ENCODE data around the gene INSC. TPM values are rescaled to one million over a fixed set of nuclear protein-coding genes. Genes with fewer than 3 reads are reported as not detected.
A peak's percentile ranks its signal among the peaks of the same experiment; 100 is the strongest.

Gene INSC
- total RNA-seq, 1 experiment from 2014 or later = 1.0 TPM

DNA sequence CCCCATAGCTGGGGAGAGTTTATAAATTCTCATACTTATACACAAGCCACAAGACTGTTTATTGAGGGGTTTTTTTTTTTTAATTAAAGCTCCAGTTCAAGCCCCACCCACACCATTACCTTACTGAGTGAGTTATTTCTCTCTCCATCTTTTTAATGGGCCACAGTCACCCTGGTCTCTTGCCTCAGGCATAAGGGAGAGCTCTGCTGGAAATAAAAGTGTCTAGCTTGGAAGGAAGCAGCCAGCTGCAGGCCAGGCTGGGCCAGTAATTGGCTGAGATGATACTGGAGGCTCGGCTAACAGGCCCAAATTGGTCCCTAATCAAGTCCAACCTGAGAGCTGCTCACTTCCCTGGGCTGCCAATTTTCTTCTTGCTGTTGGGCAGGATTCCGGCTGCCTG, 174.1 kb downstream of the INSC start:
- Histone ChIP-seq H3K27ac (ENCODE audit: low read depth, low read length, poor library complexity, severe bottlenecking) (no peak overlapping the region), H3K4me1 (ENCODE audit: insufficient read depth, low read length, poor library complexity, severe bottlenecking) (no peaks in the 10 kb centered on the region), H3K9me3 (ENCODE audit: low read depth, low read length, poor library complexity, severe bottlenecking) (no peaks in the 10 kb centered on the region), H3K4me3 (ENCODE audit: low read depth, low read length, poor library complexity, severe bottlenecking) (no peak overlapping the region), H3K27me3 (replicated peaks; ENCODE audit: insufficient read depth, low read depth, low read length, poor library complexity) (no peaks in the 10 kb centered on the region), H3K36me3 (ENCODE audit: insufficient read depth, low read length, poor library complexity, severe bottlenecking) (no peaks in the 10 kb centered on the region)
- intact Hi-C loops (cut with micrococcal nuclease; ENCODE audit: unreplicated experiment) = no loop called here
- no peak for DNase-seq (ENCODE audit: low spot score)
- BruUV-seq (replicated peaks) = no TSS peak
- ChIA-PET POLR2A (ENCODE audit: low non-redundant PET) (no interaction called here), CTCF (no interaction called here)
- no peak for TF ChIP-seq EZH2 (IDR thresholded peaks at IDR 0.05; ENCODE audit: borderline replicate concordance, low read depth, low read length, poor library complexity, severe bottlenecking)
- TF ChIP-seq, protein P1, sequence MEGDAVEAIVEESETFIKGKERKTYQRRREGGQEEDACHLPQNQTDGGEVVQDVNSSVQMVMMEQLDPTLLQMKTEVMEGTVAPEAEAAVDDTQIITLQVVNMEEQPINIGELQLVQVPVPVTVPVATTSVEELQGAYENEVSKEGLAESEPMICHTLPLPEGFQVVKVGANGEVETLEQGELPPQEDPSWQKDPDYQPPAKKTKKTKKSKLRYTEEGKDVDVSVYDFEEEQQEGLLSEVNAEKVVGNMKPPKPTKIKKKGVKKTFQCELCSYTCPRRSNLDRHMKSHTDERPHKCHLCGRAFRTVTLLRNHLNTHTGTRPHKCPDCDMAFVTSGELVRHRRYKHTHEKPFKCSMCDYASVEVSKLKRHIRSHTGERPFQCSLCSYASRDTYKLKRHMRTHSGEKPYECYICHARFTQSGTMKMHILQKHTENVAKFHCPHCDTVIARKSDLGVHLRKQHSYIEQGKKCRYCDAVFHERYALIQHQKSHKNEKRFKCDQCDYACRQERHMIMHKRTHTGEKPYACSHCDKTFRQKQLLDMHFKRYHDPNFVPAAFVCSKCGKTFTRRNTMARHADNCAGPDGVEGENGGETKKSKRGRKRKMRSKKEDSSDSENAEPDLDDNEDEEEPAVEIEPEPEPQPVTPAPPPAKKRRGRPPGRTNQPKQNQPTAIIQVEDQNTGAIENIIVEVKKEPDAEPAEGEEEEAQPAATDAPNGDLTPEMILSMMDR (conservative IDR thresholded peaks at IDR 0.05; ENCODE audit: low read depth, low read length) = no peak

DNA sequence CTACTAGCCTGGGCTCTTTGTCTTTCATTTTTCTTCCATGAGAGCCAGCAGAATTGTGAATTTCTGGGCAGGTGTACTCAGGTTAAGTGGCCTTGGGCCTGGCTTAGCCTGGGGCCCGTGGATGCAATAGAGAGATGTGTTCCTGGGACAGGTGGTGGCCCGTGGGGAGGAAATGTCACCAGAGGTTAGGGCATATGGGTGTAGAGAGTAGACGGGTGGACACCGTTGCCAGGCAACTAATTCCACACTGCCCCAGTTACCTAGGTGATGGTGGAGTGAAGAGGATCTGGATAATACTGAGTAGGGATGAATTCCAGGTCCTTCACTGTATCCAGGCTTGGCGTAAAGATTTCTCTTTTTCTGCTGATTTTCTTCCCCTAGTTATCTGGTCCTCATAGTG, 175.0 kb downstream of the INSC start:
- no peak for DNase-seq (ENCODE audit: low spot score)

DNA sequence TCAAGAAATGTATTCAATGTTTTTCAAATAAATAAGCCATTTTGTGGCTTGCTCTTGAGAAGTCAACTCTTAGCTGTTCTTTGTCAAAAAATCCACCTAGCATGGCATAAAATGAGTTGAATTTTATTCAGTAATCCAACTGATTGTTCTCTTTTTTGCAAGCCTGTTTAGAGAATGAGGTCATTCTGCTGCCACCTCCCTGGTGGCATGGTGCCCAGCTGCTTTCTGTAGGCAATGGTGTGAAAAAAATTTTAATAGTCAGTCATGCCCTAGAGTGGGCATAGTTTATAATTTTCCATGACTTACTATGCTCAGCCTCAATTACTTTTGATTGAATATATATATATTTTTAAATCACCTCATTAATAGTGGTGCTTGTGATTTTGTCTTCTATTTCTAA, 177.2 kb downstream of the INSC start:
- Histone ChIP-seq H3K36me3 (ENCODE audit: insufficient read depth, low read length, poor library complexity, severe bottlenecking) (no peaks in the 10 kb centered on the region), H3K4me1 (ENCODE audit: insufficient read depth, low read length, poor library complexity, severe bottlenecking) (no peaks in the 10 kb centered on the region), H3K27ac (ENCODE audit: low read depth, low read length, poor library complexity, severe bottlenecking) (no peak overlapping the region), H3K9me3 (ENCODE audit: low read depth, low read length, poor library complexity, severe bottlenecking) (no peaks in the 10 kb centered on the region), H3K4me3 (ENCODE audit: low read depth, low read length, poor library complexity, severe bottlenecking) (no peak overlapping the region), H3K27me3 (replicated peaks; ENCODE audit: insufficient read depth, low read depth, low read length, poor library complexity) (no peaks in the 10 kb centered on the region)
- DNase-seq (ENCODE audit: low spot score) = peak; percentile 40
- ChIA-PET CTCF (no interaction called here), POLR2A (ENCODE audit: low non-redundant PET) (no interaction called here)
- intact Hi-C loops (cut with micrococcal nuclease; ENCODE audit: unreplicated experiment) = no loop called here
- TF ChIP-seq EZH2 (IDR thresholded peaks at IDR 0.05; ENCODE audit: borderline replicate concordance, low read depth, low read length, poor library complexity, severe bottlenecking) = no peak
- TF ChIP-seq, protein P1 (conservative IDR thresholded peaks at IDR 0.05; ENCODE audit: low read depth, low read length) = no peak
- no TSS peak for BruUV-seq (replicated peaks)

More for the DNA sequence above, 175.0 kb downstream of the INSC start:
- ChIA-PET POLR2A (ENCODE audit: low non-redundant PET) (no interaction called here), CTCF (no interaction called here)
- no peak for TF ChIP-seq EZH2 (IDR thresholded peaks at IDR 0.05; ENCODE audit: borderline replicate concordance, low read depth, low read length, poor library complexity, severe bottlenecking)
- TF ChIP-seq, protein P1 (conservative IDR thresholded peaks at IDR 0.05; ENCODE audit: low read depth, low read length) = no peak
- Histone ChIP-seq H3K36me3 (ENCODE audit: insufficient read depth, low read length, poor library complexity, severe bottlenecking) (no peaks in the 10 kb centered on the region), H3K4me1 (ENCODE audit: insufficient read depth, low read length, poor library complexity, severe bottlenecking) (no peaks in the 10 kb centered on the region), H3K27ac (ENCODE audit: low read depth, low read length, poor library complexity, severe bottlenecking) (no peak overlapping the region), H3K4me3 (ENCODE audit: low read depth, low read length, poor library complexity, severe bottlenecking) (no peak overlapping the region), H3K9me3 (ENCODE audit: low read depth, low read length, poor library complexity, severe bottlenecking) (no peaks in the 10 kb centered on the region), H3K27me3 (replicated peaks; ENCODE audit: insufficient read depth, low read depth, low read length, poor library complexity) (no peaks in the 10 kb centered on the region)
- intact Hi-C loops (cut with micrococcal nuclease; ENCODE audit: unreplicated experiment) = no loop called here
- BruUV-seq (replicated peaks) = no TSS peak

Data from A673 (cell line).